ENCODE results near the gene FRS3. TPM values are rescaled to one million over a fixed set of nuclear protein-coding genes. Genes with fewer than 3 reads are reported as not detected.

FRS3 gene
- total RNA-seq, 1 experiment from 2014 or later, result 3.0 TPM

DNA sequence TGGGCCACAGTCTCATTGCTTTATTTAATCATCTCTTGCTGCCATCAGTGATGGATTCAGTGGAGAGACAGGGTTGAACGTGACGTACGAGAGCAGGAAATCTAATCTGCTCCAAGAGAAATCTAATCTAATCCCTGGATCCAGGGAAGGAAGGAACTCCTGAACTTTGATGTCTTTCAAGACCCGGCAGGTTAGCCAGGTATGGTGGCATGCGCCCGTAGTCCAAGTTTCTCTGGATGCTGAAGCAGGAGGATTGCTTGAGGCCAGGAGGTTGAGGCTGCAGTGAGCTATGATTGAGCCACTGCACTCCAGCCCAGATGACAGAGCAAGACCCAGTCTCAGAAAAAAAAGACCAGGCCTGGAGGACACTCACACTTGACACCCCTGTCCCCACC, 21.1 kb downstream of the FRS3 start:
- no peak overlapping the region for H3K4me3 ChIP-seq (ENCODE audit: low read depth in 2 of 2, low read length in 2 of 2)
- no peak overlapping the region for H3K27ac ChIP-seq (ENCODE audit: low read length)
- ChIA-PET CTCF (no interaction called here), POLR2A (no interaction called here)
- TF ChIP-seq TCF7L2 (IDR thresholded peaks at IDR 0.05; ENCODE audit: low read depth, low read length) (no peak), POLR2AphosphoS5 (IDR thresholded peaks at IDR 0.05; ENCODE audit: low read depth, low read length) (no peak)
- ATAC-seq, result no peak
- H3K4me1 ChIP-seq (ENCODE audit: control insufficient read depth, insufficient read depth, low read length), result no peaks in the 10 kb centered on the region
- no peaks in the 10 kb centered on the region for H3K9me3 ChIP-seq (ENCODE audit: control insufficient read depth, insufficient read depth, low read depth, low read length)
- no peak for DNase-seq (ENCODE audit: low read depth, low spot score)
- BruUV-seq (replicated peaks), result no TSS peak
- no peaks in the 10 kb centered on the region for H3K36me3 ChIP-seq (ENCODE audit: control insufficient read depth, insufficient read depth, low read length)
- intact Hi-C loops (cut with micrococcal nuclease; ENCODE audit: unreplicated experiment) (no loop called here), in situ Hi-C loops (cut with HindIII; ENCODE audit: low pct_unique_long_range_greater_than_20kb, low sequenced_read_pairs) (no loop called here)
- no peaks in the 10 kb centered on the region for H3K27me3 ChIP-seq (ENCODE audit: control insufficient read depth, insufficient read depth, low read length)

DNA sequence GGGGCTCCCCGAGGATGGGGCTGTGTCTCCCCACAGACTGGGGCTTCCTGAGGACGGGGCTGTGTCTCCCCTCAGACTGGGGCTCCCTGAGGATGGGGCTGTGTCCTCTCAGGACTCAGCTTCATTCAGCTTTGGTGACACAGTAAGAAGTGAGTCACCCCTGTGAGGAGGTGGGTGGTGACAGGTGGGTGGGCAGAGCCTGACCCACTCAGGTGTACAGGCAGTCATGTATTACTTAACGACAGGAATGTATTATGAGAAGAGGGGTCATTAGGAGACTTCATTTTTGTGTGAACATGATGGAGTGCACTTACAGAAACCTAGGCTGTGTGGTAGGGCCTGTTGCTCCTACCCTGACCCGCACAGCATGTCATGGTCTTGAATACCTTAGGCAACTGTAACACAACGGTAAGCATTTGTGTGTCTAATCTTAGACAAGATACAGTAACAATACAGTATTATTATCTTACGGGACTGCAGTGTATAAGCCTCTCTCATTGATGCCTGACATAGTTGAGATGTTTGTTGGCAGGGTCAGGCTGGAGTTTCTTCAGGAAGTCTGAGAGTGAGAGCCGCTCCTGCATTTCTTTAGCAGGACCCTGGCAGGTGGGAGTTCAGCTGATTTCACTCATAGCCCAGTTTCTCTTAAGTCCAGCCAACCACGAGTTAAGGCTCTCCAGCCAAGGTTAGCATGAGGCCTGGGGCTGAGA, 21.6 kb downstream of the FRS3 start:
- Histone ChIP-seq H3K4me3 (ENCODE audit: low read depth in 2 of 2, low read length in 2 of 2) (no peak overlapping the region), H3K27me3 (ENCODE audit: control insufficient read depth, insufficient read depth, low read length) (no peaks in the 10 kb centered on the region), H3K36me3 (ENCODE audit: control insufficient read depth, insufficient read depth, low read length) (no peaks in the 10 kb centered on the region), H3K9me3 (ENCODE audit: control insufficient read depth, insufficient read depth, low read depth, low read length) (no peaks in the 10 kb centered on the region), H3K27ac (ENCODE audit: low read length) (no peak overlapping the region), H3K4me1 (ENCODE audit: control insufficient read depth, insufficient read depth, low read length) (no peaks in the 10 kb centered on the region)
- TF ChIP-seq REST (IDR thresholded peaks at IDR 0.05; ENCODE audit: insufficient read depth in 1 of 2, low read depth in 2 of 2, low read length in 1 of 2) (no peak), SIN3A (IDR thresholded peaks at IDR 0.05; ENCODE audit: borderline replicate concordance, insufficient read depth, low read depth, low read length) (no peak), TCF7L2 (IDR thresholded peaks at IDR 0.05; ENCODE audit: low read depth, low read length) (no peak), POLR2AphosphoS5 (IDR thresholded peaks at IDR 0.05; ENCODE audit: low read depth, low read length) (no peak)
- TF ChIP-seq, protein P1, sequence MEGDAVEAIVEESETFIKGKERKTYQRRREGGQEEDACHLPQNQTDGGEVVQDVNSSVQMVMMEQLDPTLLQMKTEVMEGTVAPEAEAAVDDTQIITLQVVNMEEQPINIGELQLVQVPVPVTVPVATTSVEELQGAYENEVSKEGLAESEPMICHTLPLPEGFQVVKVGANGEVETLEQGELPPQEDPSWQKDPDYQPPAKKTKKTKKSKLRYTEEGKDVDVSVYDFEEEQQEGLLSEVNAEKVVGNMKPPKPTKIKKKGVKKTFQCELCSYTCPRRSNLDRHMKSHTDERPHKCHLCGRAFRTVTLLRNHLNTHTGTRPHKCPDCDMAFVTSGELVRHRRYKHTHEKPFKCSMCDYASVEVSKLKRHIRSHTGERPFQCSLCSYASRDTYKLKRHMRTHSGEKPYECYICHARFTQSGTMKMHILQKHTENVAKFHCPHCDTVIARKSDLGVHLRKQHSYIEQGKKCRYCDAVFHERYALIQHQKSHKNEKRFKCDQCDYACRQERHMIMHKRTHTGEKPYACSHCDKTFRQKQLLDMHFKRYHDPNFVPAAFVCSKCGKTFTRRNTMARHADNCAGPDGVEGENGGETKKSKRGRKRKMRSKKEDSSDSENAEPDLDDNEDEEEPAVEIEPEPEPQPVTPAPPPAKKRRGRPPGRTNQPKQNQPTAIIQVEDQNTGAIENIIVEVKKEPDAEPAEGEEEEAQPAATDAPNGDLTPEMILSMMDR (IDR thresholded peaks at IDR 0.05), result no peak
- DNase-seq (ENCODE audit: low read depth, low spot score), result no peak
- intact Hi-C loops (cut with micrococcal nuclease; ENCODE audit: unreplicated experiment), result no loop called here
- CTCF ChIA-PET, result interaction anchor here (0.6 kb wide), 1 partner anchor 22 kb away, joined by 11 read pairs; no protein-coding TSS in a partner anchor
- in situ Hi-C loops (cut with HindIII; ENCODE audit: low pct_unique_long_range_greater_than_20kb, low sequenced_read_pairs), result no loop called here
- POLR2A ChIA-PET, result no interaction called here
- no peak for ATAC-seq
- BruUV-seq (replicated peaks), result no TSS peak

- no peaks in the 10 kb centered on the region for H3K36me3 ChIP-seq (ENCODE audit: control insufficient read depth, insufficient read depth, low read length)
- TF ChIP-seq REST (IDR thresholded peaks at IDR 0.05; ENCODE audit: insufficient read depth in 1 of 2, low read depth in 2 of 2, low read length in 1 of 2), result no peak
- no peak for TF ChIP-seq TCF7L2 (IDR thresholded peaks at IDR 0.05; ENCODE audit: low read depth, low read length)
- TF ChIP-seq SIN3A (IDR thresholded peaks at IDR 0.05; ENCODE audit: borderline replicate concordance, insufficient read depth, low read depth, low read length), result no peak
- TF ChIP-seq POLR2AphosphoS5 (IDR thresholded peaks at IDR 0.05; ENCODE audit: low read depth, low read length), result no peak
- TF ChIP-seq, protein P1 (IDR thresholded peaks at IDR 0.05), result no peak
- ChIA-PET POLR2A (no interaction called here), CTCF (interaction anchor here (0.6 kb wide), 1 partner anchor 21 kb away, joined by 11 read pairs; no protein-coding TSS in a partner anchor)
- H3K9me3 ChIP-seq (ENCODE audit: control insufficient read depth, insufficient read depth, low read depth, low read length), result no peaks in the 10 kb centered on the region
- H3K4me1 ChIP-seq (ENCODE audit: control insufficient read depth, insufficient read depth, low read length), result no peaks in the 10 kb centered on the region
- H3K27me3 ChIP-seq (ENCODE audit: control insufficient read depth, insufficient read depth, low read length), result no peaks in the 10 kb centered on the region
- no peak overlapping the region for H3K4me3 ChIP-seq (ENCODE audit: low read depth in 2 of 2, low read length in 2 of 2)
- in situ Hi-C loops (cut with HindIII; ENCODE audit: low pct_unique_long_range_greater_than_20kb, low sequenced_read_pairs), result no loop called here
- no peak overlapping the region for H3K27ac ChIP-seq (ENCODE audit: low read length)
- no TSS peak for BruUV-seq (replicated peaks)
- DNase-seq (ENCODE audit: low read depth, low spot score), result no peak
- no peak for ATAC-seq
- intact Hi-C loops (cut with micrococcal nuclease; ENCODE audit: unreplicated experiment), result no loop called here
Observed at GRCh38 chr6:41757271-41757670, 22.4 kb downstream of the FRS3 start.
